Left kidney (tissue), 8 donors: ENCODE results near the gene SPART. TPM values are rescaled to one million over a fixed set of nuclear protein-coding genes. Genes with fewer than 3 reads are reported as not detected.

Experiments
- DNase-seq: peaks from one replicate; pipeline ENCODE4 v3.0.0-alpha.2; 2013
- long read RNA-seq, 8 donors: transcript quantifications; one replicate each; lab custom pipeline, GENCODE V29; 2026
- polyA plus RNA-seq: library from polyadenylated mRNA; unstranded; fragments of 120-200 nt; gene quantifications from one replicate; pipeline ENCODE4 v1.2.1, GENCODE V29; 2013; ENCODE audit not compliant: insufficient read length

SPART gene, protein sequence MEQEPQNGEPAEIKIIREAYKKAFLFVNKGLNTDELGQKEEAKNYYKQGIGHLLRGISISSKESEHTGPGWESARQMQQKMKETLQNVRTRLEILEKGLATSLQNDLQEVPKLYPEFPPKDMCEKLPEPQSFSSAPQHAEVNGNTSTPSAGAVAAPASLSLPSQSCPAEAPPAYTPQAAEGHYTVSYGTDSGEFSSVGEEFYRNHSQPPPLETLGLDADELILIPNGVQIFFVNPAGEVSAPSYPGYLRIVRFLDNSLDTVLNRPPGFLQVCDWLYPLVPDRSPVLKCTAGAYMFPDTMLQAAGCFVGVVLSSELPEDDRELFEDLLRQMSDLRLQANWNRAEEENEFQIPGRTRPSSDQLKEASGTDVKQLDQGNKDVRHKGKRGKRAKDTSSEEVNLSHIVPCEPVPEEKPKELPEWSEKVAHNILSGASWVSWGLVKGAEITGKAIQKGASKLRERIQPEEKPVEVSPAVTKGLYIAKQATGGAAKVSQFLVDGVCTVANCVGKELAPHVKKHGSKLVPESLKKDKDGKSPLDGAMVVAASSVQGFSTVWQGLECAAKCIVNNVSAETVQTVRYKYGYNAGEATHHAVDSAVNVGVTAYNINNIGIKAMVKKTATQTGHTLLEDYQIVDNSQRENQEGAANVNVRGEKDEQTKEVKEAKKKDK
- 101 TPM for polyA plus RNA-seq
- long read RNA-seq, donor 1, full-length matches to known transcripts, result 25 of 43 reads
- long read RNA-seq, donor 1, partial matches to known transcripts, result 18 of 43 reads
- long read RNA-seq, donor 1, other reads (novel, unspliced or antisense), result 0 of 43 reads
- long read RNA-seq, donor 2, full-length matches to known transcripts, result 21 of 40 reads
- long read RNA-seq, donor 2, partial matches to known transcripts, result 19 of 40 reads
- long read RNA-seq, donor 2, other reads (novel, unspliced or antisense), result 0 of 40 reads
- long read RNA-seq, donor 3, full-length matches to known transcripts, result 13 of 20 reads
- long read RNA-seq, donor 3, partial matches to known transcripts, result 7 of 20 reads
- long read RNA-seq, donor 3, other reads (novel, unspliced or antisense), result 0 of 20 reads
- long read RNA-seq, donor 4, full-length matches to known transcripts, result 1 of 1 reads
- long read RNA-seq, donor 4, partial matches to known transcripts, result 0 of 1 reads
- long read RNA-seq, donor 4, other reads (novel, unspliced or antisense), result 0 of 1 reads
- long read RNA-seq, donor 5, full-length matches to known transcripts, result 24 of 41 reads
- long read RNA-seq, donor 5, partial matches to known transcripts, result 17 of 41 reads
- long read RNA-seq, donor 5, other reads (novel, unspliced or antisense), result 0 of 41 reads
- long read RNA-seq, donor 6, full-length matches to known transcripts, result 20 of 25 reads
- long read RNA-seq, donor 6, partial matches to known transcripts, result 5 of 25 reads
- long read RNA-seq, donor 6, other reads (novel, unspliced or antisense), result 0 of 25 reads
- long read RNA-seq, donor 7, full-length matches to known transcripts, result 23 of 34 reads
- long read RNA-seq, donor 7, partial matches to known transcripts, result 11 of 34 reads
- long read RNA-seq, donor 7, other reads (novel, unspliced or antisense), result 0 of 34 reads
- long read RNA-seq, donor 8, full-length matches to known transcripts, result 8 of 8 reads
- long read RNA-seq, donor 8, partial matches to known transcripts, result 0 of 8 reads
- long read RNA-seq, donor 8, other reads (novel, unspliced or antisense), result 0 of 8 reads

- DNase-seq, result peak; percentile 93
Measured at GRCh38 chr13:36346222-36347083, at the start of gene SPART. SPART (minus strand) TSS chr13:36346394; CDS start chr13:36335830, 10,564 bp downstream.

- peak; percentile 6 for DNase-seq
Measured at GRCh38 chr13:36395280-36395679, 49.1 kb upstream of the SPART start.

DNA sequence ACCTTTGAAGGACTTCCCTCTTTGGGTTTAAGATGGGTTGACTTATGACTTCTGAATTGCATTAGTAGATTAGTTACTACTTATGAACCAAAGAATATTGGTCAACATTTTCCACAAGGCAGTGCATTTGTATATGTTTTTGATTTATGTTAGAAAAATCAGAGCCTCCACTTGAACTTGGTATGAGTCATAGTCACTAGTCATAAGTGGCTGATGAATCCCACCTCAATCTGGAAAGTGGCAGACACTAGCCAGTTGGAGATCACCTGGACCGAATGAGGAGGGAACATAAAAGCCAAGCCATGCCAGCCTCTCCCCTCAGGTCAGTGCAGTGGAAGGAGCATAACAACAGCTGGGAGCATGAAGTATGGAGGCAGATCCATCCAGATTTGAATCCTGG lies 39.3 kb upstream of the SPART start:
- no peak for DNase-seq

DNA sequence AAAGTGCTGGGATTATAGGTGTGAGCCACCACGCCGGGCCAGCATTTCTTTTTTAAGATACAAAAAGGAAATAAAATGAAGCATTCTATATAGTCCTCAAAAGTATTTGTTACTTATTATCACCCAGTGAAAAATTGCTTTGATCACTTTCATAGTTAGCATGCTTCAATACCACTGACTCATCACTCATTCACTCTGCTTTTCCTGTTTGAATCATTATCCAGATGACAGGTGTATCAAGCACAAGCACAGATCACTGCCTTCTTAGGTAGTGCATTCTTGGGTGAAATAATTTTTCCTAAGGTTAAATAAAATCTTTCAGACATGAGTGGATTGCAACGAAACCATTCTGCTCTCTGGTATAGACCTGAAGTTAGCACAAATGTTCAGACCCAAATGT lies 35.8 kb upstream of the SPART start:
- DNase-seq, result no peak

- DNase-seq, result no peak
Measured at GRCh38 chr13:36377826-36378468, 31.8 kb upstream of the SPART start.

DNA sequence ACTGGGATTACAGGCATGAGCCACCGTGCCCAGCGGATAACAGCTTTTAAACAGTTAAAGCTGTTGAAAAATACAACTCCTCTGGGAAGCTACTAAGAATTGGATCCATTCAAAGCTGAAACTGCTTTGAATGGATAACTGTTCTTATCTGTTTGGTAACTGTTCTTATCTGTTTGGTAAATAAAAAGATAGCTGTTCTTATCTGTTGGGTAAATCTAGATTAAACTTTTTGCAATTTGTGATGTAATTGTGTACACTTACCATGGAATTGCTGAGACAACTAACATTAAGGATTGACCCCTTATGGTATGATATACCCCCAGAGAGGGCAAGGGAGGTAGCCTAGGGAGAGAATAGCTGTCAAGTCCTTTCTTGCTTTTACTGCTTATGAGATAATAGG lies 27.9 kb upstream of the SPART start:
- no peak for DNase-seq

DNA sequence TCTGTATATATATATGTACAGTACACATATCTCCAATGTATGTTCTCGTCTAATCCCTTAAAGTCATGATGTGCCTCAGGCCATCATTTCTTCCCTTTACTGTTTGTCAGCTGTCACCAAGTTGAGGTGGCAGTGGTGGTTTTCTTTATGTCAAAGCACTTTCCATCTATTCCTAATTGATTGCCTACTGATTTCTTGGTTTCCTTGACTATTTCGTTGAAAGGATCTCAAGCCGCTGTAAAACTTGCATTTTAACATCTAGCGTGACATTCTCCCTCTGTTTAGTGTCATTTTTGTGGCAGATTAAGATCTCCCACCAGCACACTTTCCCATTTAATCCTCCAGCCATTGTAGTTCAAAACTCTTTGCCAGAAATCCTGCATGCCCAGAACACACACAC lies 25.0 kb upstream of the SPART start:
- DNase-seq, result no peak

DNA sequence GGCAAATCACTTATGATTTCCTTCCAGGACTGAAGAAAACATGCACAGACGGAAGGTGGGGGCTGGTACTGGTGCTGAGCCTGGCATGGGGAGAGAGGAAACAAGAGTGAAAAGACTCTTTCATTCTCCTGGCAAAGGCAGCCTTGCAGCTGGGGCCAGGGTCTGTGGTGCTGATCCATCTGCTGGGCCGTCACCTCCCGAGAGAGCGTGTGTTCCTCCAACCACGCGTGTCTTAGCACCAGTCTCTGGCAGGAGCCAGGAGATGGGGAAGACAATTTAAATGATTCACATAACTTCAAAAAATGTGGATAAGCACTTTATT lies 23.9 kb upstream of the SPART start:
- DNase-seq, result no peak

DNA sequence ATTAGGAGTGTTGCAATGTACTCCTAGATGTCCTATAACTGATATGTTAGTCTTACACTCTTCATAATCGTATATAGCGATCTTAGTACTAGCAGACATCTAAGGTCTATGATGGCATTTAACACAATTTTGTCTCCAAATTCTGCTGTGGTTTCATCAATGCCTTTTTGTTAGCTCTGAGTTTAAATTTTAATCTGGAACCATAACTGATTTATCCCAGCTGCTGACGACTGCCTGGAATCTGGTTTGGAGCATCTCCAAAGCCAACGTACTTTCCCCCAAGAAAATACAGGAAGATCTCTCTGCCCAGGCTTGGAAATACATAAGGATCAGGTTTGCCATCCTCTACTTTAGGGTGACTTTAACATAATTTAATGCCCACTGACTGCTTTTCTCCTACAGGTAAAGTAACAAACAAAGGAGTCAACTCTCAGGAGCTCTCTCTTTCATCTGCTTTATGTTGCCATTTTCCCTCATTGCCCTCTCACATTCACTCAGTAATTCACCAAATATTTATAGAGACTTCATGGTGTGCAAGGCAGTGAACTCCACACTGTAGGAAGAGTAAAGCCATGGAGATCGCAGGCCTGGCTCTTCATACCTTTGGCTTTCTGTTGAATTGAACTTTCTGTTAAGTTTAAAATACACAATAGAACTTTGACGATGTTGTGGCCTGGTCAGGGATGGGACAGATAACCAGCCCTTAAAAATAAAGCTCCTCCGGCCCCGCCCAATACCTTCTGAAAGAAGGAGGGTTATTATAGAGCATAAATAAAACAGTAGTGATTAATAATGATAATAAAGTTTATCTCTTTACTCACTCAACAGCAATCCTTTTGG lies 23.3 kb upstream of the SPART start:
- DNase-seq, result no peak

DNA sequence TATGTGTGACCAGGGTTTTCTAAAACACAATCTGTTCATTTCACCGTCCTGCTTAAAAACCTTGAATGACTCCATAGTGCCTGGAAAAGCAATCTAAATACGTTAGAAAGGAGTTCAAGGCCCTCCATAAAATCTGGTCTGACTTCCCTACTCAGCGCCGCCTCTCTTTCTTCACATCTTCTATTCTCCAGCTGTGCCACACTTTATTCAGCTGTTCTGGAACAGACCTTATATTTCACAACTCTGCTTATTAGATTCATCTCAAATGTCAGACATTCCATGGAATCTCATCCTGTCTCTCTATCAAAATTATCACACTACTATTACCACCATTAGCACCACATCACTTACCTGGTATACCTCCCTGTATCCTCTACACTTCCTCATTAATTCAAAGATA lies 19.8 kb upstream of the SPART start:
- no peak for DNase-seq

DNA sequence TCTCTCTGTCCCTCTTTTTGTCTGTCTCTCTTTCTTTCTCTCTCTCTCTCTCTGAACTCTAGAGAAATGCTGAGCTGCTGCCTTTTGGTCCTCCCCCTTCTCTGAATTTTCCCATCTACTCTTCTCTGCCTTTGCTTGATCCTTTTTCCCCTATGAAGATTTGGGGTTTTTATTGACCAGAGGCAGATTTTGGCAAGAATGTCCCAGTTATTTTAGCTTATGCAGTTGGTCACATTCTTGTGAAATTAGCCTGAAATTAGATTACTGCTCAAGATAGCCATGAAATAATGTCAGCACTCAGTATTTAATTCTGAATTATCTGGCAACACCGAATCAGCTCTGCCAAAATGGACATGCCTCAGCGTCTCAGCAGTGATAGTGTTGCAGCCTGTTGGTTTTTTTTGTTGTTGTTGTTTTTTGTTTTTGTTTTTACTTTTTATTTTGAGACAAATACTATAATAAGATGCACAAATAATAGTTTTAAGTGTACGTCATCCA lies 17.2 kb upstream of the SPART start:
- DNase-seq, result no peak

- DNase-seq, result no peak
Measured at GRCh38 chr13:36362914-36363313, 16.7 kb upstream of the SPART start.

- no peak for DNase-seq
Measured at GRCh38 chr13:36362251-36362650, 16.1 kb upstream of the SPART start.

GRCh38 chr13:36360903-36361302 lies 14.7 kb upstream of the SPART start:
- no peak for DNase-seq

DNA sequence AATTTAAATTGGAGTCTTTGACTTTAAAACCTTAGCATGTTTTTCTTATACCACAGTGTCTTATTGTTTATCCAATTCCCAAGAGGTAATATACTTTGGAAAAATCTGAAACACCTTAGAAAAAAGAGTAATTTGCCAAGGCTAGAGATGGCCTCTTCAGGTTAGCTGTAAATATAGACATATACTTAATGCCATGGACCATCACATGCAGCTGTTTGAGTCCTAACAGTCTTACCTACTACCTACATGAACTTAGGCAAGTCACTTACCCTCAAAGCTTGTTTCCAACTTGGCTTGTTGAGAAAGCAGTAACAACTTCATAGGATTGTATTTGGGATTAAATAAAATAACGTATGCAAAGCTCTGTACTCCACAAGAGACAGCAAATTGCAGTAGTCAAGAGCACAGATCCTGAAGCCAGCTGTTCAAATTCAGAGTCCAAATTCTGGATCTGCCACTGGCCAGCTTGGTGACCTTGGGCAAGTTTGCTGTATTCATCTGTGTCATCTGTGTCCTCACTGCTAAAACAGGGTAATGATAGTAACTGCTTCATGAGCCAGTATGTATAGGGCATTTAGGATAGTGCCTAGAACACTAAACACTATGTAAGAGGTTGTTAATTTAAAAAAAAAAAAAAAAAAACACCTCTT lies 13.2 kb upstream of the SPART start:
- no peak for DNase-seq

GRCh38 chr13:36358175-36358718 lies 12.1 kb upstream of the SPART start:
- DNase-seq, result no peak

GRCh38 chr13:36357692-36358091 lies 11.5 kb upstream of the SPART start:
- DNase-seq, result no peak

- DNase-seq, result no peak
Measured at GRCh38 chr13:36357231-36357630, 11.0 kb upstream of the SPART start.
